ENCODE data around the gene FAM174C.

FAM174C gene

DNA sequence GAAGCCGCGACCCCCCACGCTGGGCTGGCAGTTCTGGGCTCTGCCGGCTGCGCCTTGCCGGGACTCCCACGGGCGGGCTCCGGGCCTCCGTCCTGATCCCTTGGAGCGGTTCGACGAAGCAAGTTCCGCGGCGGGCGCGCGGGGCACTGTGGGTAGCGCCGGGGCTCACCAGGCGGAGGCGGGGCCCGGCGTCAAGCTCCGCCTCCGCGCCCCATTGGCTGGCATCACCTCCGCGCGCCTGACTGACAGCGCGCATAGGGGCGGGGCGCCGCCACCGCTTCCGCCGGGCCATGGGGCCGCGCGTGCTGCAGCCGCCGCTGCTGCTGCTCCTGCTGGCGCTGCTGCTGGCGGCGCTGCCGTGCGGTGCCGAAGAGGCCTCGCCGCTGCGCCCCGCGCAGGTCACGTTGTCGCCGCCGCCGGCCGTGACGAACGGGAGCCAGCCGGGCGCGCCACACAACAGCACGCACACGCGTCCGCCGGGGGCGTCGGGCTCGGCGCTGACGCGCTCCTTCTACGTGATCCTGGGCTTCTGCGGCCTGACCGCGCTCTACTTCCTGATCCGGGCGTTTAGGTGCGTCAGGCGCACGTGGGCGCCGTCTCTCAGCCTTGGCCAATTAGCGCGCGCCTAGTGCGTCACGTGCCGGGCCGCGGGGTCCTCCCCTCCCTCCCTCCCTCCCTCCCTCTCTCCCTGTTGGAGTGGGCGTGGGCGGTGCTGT is at the start of gene FAM174C:
Gene FAM174C (plus strand): TSS at position 271 of the 716 bp plus-strand sequence. CDS start 20 bp downstream, at position 291.
- peak; percentile 69 for DNase-seq

DNA sequence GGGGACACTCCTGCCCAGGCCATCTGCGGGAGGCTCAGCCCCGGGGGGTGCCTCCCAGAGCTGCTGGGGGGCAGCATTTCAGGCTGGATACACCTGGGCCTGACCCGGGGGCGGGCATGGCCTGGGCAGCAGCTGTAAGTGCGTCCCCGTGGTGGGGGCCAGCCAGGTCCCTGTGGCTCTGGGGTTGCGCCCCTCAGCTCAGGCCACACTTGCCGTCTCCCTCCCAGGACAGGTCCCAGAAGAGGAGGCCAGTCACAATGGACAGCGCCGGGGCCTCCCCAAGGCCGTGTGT is 49.2 kb upstream of the FAM174C start:
- DNase-seq: no peak

GRCh38 chr19:1226522-1227303 is 48.6 kb upstream of the FAM174C start:
- DNase-seq: no peak

DNA sequence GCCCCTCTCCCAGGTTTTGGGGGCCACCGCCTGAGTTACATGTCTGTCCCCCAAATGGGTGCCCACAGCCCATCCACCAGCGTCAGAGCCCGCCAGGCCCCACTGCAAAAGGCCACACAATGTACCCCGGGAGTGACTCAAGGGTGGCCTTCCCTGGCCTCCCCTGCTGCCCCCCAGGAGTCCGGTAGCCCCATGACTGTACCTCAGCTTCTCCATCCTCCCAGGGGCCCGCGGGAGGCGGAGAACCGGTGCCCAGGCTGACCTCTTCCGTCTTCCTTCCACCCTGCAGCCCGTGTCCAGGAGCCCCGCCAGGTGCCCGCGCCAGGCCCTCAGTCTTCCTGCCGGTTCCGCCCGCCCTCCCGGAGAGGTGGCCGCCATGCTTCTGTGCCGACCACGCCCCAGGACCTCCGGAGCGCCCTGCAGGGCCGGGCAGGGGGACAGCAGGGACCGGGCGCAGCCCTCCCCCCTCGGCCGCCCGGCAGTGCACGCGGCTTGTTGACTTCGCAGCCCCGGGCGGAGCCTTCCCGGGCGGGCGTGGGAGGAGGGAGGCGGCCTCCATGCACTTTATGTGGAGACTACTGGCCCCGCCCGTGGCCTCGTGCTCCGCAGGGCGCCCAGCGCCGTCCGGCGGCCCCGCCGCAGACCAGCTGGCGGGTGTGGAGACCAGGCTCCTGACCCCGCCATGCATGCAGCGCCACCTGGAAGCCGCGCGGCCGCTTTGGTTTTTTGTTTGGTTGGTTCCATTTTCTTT is 47.9 kb upstream of the FAM174C start:
- DNase-seq: no peak

DNA sequence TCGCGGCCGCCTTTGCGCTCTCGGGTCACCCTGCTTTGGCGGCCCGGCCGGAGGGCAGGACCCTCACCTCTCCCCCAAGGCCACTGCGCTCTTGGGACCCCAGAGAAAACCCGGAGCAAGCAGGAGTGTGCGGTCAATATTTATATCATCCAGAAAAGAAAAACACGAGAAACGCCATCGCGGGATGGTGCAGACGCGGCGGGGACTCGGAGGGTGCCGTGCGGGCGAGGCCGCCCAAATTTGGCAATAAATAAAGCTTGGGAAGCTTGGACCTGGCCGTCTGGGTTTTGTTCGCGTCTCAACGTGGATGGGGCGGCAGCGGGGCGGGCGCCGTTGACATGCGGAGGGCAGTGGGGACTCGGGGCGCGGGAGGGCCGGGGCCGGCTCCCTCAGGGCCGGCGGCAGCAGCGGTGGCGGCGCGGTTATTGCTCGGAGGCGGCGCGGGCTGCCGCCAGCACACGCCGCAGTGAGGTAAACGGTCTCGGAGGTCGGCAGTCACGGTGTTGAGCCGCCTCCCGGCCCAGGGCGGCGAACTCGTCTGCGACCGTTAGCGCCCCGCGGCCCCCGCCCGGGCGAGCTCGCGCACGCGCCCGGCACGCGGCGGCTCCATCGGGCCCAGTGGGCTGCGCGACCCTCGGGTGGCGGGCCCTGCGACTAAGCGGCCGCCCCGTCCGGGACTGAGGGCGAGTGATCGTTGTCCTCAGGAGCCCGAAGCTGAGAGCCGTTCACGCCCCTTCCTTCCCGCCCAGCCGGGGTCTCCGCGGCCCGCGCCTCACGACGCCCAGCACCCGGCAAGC is 47.0 kb upstream of the FAM174C start:
- no peak for DNase-seq

DNA sequence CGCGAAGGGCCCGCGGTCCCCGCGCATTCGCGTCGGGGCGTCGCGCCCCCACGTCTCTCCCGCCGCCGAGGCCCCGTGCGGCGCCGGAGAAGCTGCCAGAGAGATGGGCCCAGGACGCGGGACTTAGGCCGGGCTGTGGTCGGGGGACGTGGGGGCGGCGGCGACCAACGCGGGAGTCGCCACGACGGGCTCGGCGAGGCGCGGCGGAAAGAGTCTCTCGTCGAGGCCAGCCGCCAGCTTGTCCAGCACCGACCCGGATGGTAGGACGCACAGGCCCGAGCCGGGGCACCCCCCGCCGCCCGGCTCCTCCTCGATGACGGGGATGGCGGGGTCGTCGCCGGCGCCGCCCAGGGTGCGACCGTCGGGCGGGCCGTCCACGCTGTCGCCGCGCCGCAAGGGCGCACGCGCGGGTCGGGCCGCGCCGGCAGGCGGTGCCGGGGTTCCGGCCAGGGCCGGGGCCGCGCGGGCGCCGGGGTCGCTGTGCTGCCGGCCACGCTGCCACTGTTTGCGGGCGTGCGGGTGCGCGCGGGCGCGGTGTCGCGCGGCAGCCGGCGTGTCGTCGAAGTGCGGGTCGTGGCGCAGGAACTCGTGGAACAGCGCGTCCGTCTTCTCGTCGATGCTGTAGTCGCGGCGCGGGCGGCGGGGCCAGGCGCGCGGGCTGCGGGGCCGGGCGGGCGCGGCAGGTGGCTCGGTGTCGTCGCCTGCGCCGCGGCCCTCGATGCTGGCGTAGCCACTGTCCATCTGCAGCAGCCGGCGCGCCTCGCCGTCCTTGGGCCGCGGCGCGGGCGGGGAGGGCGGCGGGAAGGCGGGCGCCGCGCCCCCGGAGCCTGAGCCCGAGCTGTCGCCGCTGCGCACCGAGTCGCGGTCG is 46.0 kb upstream of the FAM174C start:
- DNase-seq: no peak

GRCh38 chr19:1229924-1230782 is 45.2 kb upstream of the FAM174C start:
- DNase-seq: no peak

DNA sequence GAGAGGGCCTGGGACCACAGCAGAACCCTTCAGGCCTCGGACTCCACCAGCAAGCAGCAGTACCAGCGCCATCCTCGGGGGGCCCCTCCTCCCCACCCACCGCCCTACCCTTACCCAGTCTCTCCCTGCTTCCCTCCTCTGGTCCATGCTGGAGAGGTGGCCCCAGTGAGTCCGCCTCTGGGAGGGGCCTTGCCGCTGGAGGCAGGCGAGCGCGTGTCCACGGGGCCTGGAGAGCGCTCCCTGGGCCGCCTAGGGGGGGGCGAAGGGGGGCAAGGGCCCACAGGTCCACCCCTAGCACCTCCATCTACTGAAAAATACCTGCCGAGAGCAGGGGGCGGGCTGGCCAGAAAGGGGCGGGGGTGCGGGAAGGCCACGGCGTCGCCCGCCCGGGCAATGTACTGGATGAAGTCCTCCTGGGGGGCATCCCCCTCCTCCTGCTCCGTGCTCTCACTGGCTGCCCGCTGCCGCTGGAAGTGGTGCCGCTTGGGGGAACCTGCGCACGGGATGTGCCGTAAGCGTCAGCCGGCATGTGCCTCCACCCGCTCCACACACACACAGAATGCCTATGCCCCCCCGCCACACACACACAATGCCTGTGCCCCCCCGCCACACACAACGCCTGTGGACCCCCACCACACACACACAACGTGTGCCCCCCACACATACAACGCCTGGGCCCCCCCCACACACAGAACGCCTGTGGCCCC is 44.4 kb upstream of the FAM174C start:
- no peak for DNase-seq

- no peak for DNase-seq
Observed at GRCh38 chr19:1231729-1232637, 43.3 kb upstream of the FAM174C start.

- no peak for DNase-seq
Observed at GRCh38 chr19:1232652-1233072, 42.7 kb upstream of the FAM174C start.

- no peak for DNase-seq
Observed at GRCh38 chr19:1233115-1233667, 42.1 kb upstream of the FAM174C start.

DNA sequence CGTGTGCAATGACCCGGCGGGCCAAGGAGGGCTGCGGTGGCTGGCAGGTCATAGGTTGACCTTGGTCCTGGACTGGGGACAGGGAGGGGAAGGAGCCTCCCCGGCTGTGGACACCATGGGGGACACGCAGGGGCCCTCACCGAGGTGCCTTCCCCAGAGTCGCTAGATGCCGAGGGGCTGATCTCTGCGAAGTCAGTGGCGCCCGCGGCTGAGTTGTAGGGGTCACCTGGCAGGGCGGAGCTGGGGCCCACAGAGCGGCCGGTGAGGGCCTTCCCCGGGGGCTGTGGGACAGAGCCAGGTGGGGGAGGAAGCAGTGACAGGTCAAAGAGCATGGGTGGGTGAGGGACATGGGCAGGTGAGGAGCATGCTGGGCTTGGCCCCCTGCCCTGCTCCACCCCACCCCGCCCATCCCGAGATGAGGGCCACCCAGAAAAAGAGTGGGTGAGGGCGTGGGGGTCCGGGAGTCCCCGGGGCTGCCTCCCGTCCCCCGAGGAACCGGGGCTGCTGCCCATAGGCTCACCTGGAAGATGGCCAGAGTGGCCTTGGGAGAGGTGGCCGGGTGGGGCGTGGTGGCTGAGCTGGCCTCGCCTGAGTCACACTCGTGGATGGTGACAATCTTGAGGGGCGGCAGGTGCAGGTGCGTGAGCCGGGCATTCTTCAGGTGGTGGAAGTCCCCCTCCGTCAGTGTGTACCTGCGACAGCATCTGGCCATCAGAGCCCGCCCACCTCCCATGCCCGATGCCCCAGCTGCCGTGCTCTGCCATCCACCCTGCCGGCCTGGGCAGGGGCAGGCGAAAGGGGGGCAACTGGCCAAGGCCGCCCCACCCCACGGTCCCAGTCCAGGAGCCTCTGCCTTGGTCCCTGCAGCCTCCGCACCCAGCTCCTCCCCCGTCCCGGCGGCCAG is 41.0 kb upstream of the FAM174C start:
- no peak for DNase-seq

- no peak for DNase-seq
Observed at GRCh38 chr19:1234955-1235380, 40.4 kb upstream of the FAM174C start.

DNA sequence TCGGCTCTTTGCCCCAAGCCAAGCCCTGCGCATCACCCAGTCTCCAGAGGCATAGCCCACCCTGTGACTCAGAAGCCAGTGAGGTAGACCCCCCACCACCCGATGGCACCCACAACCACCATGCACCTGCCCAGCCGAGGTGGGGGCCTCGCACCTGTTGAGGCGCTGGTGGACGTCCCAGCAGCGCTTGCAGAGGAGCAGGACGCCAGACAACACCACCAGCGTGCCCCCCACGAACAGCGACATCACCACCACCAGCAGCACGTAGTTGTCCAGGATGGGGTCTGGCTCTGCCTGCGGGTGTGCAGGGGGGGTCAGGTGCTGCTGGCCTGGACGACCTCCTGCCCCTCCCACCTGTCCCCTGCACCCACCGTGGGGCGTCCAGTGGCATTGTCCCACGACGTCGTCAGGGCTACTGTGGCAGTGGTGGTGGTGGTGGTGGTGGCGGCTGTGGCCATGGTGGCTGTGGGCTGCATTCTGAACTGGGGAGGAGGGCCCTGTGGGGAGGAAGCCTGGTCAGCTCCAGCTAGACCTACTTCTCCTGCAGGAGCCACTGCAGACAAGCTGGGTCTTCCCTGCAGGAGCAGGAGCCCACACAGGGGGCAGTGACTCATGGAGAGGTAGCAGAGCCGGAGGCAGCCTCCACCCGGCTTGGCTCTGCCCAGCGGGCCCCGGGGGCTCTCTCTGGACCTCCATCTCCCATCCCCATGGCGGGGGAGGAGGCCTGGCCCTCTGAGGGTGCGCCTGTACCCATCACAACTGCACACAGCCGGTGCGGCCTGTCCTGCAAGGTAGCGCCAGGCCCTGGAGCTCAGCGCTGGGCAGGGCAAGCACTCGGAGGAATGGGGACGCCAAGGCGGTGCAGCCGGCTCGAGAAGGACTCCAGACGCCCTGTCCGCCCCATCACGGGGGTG is 39.4 kb upstream of the FAM174C start:
- DNase-seq: no peak

DNA sequence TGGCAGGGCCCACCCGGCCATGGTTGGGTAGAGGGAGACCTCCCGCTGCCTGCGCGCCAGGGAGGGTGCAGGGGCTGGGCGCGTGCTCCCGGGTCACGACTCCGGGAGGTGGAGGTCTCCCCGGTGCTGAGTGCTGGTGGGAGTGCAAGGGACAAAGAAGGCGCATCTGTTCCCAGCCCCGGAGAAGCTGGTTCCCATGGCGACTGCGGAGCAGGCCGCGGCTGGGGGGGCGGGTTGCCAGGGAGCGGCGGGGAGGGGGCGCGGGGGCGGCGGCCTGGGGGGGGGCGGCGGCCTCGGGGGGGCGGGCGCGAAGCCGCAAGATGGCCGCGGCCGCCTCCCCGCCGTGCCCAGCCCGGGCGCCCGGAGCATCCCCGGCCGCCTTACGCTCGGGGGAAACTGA is 38.8 kb upstream of the FAM174C start:
- no peak for DNase-seq

GRCh38 chr19:1237027-1237659 is 38.2 kb upstream of the FAM174C start:
- no peak for DNase-seq
